Adrenal gland (tissue), 5 donors: ENCODE results near the gene LYPD1.

Experiments
- POLR2A ChIP-seq, 2 donors: fragments of 450-650 bp; IDR thresholded peaks; one replicate each; pipeline ENCODE4 v1.6.1; 2017; ENCODE audit warnings: antibody characterized with exemption in 2 of 2, mild to moderate bottlenecking in 2 of 2, moderate library complexity in 1 of 2
- TF ChIP-seq, protein P1 (sequence below), 6 experiments: fragments of 450-650 bp in 4 of 6; fragments of 200-600 bp in 2 of 6; sonication (generic) in 1 of 6; IDR thresholded peaks; 1 replicate in 5 of 6; 2 replicates in 1 of 6; pipeline versions ENCODE4 v1.5.1 to v1.8.0; 2016 to 2021; ENCODE audit warnings: antibody characterized with exemption in 6 of 6, mild to moderate bottlenecking in 2 of 6, moderate library complexity in 1 of 6
- donor health status: DM: no; HTN: no; CAD: no.

- TF ChIP-seq, protein P1, sequence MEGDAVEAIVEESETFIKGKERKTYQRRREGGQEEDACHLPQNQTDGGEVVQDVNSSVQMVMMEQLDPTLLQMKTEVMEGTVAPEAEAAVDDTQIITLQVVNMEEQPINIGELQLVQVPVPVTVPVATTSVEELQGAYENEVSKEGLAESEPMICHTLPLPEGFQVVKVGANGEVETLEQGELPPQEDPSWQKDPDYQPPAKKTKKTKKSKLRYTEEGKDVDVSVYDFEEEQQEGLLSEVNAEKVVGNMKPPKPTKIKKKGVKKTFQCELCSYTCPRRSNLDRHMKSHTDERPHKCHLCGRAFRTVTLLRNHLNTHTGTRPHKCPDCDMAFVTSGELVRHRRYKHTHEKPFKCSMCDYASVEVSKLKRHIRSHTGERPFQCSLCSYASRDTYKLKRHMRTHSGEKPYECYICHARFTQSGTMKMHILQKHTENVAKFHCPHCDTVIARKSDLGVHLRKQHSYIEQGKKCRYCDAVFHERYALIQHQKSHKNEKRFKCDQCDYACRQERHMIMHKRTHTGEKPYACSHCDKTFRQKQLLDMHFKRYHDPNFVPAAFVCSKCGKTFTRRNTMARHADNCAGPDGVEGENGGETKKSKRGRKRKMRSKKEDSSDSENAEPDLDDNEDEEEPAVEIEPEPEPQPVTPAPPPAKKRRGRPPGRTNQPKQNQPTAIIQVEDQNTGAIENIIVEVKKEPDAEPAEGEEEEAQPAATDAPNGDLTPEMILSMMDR (IDR thresholded peaks at IDR 0.05): no peak
- no peak for TF ChIP-seq POLR2A (IDR thresholded peaks at IDR 0.05)
Measured at GRCh38 chr2:132595693-132596092, 74.3 kb downstream of the LYPD1 start.
